ENCODE results near the gene SEMA3E. TPM values are rescaled to one million over a fixed set of nuclear protein-coding genes. Genes with fewer than 3 reads are reported as not detected.

The SEMA3E gene
- total RNA-seq, 4 donors from 2014 or later, result 0.13 to 2.7 (median 1.1) TPM

DNA sequence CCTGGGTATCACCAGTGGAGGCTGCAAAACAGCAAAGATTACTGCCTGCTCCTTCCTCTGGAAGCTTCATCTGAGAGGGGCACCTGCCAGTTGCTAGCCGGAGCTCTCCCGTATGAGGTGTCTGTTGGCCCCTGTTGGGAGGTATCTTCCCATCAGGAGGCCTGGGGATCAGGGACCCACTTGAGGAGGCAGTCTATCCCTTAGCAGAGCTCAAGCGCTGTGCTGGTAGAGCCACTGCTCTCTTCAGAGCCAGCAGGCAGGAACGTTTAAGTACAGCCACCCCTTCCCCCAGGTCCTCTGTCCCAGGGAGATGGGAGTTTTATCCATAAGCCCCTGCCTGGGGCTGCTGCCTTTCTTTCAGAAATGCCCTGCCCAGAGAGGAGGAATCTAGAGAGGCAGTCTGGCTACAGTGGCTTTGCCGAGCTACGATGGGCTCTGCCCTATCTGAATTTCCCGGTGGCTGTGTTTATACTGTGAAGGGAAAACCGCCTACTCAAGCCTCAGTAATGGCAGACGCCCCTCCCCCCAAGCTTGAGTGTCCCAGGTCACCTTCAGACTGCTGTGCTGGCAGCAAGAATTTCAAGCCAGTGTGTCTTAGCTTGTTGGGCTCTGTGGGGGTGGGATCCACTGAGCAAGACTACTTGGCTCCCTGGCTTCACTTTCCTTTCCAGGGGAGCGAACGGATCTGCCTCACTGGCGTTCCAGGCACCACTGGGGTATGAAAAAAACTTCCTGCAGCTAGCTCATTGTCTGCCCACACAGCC lies 19.6 kb downstream of the SEMA3E start:
- Histone ChIP-seq H3K27ac (no peak overlapping the region), H3K4me3 (no peak overlapping the region), H3K27me3 (no peaks in the 10 kb centered on the region), H3K9me3 (no peaks in the 10 kb centered on the region), H3K4me1 (no peaks in the 10 kb centered on the region), H3K36me3 (no peaks in the 10 kb centered on the region)
- DNase-seq, result no peak
- TF ChIP-seq POLR2A (IDR thresholded peaks at IDR 0.05), result no peak
- TF ChIP-seq, protein P1, sequence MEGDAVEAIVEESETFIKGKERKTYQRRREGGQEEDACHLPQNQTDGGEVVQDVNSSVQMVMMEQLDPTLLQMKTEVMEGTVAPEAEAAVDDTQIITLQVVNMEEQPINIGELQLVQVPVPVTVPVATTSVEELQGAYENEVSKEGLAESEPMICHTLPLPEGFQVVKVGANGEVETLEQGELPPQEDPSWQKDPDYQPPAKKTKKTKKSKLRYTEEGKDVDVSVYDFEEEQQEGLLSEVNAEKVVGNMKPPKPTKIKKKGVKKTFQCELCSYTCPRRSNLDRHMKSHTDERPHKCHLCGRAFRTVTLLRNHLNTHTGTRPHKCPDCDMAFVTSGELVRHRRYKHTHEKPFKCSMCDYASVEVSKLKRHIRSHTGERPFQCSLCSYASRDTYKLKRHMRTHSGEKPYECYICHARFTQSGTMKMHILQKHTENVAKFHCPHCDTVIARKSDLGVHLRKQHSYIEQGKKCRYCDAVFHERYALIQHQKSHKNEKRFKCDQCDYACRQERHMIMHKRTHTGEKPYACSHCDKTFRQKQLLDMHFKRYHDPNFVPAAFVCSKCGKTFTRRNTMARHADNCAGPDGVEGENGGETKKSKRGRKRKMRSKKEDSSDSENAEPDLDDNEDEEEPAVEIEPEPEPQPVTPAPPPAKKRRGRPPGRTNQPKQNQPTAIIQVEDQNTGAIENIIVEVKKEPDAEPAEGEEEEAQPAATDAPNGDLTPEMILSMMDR (IDR thresholded peaks at IDR 0.05), result no peak
- intact Hi-C loops (cut with DNase I), result no loop called here
- 68% methylated on average over 7 of the region's 12 CpGs; no CpG with 5 or more reads in 1 of the 2 donors for WGBS, 2 donors

DNA sequence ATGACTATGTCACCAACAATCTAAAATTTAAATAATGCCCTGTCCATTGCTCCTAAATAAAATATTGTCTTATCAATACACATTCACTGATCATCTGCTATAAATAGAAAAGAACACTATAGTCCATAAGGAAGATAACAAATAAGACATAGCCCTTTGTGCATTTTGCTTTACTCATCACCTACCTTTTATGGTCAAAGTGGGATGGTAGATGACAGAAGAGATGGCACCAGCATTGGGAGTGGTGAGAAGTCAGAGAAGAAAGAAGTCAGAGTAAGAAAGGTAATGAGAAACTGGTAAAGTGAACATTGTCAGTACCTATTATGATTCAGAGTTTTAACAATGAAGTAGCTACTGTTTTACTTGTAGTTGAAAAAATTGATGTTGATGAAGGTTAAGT lies 31.1 kb downstream of the SEMA3E start:
- TF ChIP-seq, protein P1 (IDR thresholded peaks at IDR 0.05), result no peak
- TF ChIP-seq POLR2A (IDR thresholded peaks at IDR 0.05), result no peak
- DNase-seq, result no peak
- intact Hi-C loops (cut with DNase I), result no loop called here
- no peaks in the 10 kb centered on the region for H3K27me3 ChIP-seq
- no peaks in the 10 kb centered on the region for H3K4me1 ChIP-seq
- no peaks in the 10 kb centered on the region for H3K9me3 ChIP-seq
- H3K36me3 ChIP-seq, result no peaks in the 10 kb centered on the region
- no peak overlapping the region for H3K27ac ChIP-seq
- no peak overlapping the region for H3K4me3 ChIP-seq

DNA sequence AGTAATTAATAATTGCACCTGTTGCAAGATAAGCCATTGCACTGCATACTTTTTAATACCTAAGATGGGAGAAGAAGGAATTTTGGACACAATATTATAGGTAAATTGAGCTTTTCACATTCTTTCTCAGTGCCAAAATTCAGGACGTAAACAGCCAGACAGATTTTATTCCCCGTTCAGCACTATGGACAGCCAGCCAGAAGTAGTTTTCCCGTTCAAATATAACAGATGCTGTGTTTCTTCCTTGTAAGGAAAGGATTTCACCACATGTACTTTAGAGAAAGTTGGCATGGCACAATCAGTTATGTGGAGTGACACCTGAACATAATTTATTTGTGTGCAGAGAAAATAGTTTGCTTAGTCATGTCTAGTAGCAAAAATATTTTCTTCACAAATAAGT lies 34.8 kb downstream of the SEMA3E start:
- no peaks in the 10 kb centered on the region for H3K27me3 ChIP-seq
- H3K4me3 ChIP-seq, result no peak overlapping the region
- no peaks in the 10 kb centered on the region for H3K4me1 ChIP-seq
- H3K27ac ChIP-seq, result no peak overlapping the region
- intact Hi-C loops (cut with DNase I), result no loop called here
- no peak for TF ChIP-seq POLR2A (IDR thresholded peaks at IDR 0.05)
- TF ChIP-seq, protein P1 (IDR thresholded peaks at IDR 0.05), result no peak
- H3K36me3 ChIP-seq, result no peaks in the 10 kb centered on the region
- WGBS, 2 donors, result 51 to 63% methylated on average over 3 of the region's 3 CpGs
- no peaks in the 10 kb centered on the region for H3K9me3 ChIP-seq
- no peak for DNase-seq

DNA sequence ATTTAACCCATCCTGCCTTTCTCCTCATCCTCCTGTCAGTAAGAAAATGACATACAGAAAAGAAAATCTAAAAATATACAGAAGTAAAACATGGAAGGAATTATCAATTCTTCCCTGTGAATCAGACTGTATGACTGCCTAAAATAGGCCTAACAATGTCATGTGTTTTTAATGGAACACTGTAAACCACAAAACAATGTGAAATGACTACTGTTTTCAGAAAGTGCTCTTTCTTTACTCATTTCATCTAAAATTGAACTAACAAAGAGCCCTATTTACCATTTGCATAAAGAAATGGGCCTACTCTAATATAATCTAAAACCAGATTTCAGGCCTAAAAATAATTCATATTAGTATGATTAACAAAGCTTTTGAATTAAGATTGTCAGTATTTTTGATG lies 35.7 kb downstream of the SEMA3E start:
- intact Hi-C loops (cut with DNase I), result no loop called here
- no peak for DNase-seq
- no peaks in the 10 kb centered on the region for H3K4me1 ChIP-seq
- H3K4me3 ChIP-seq, result no peak overlapping the region
- no peak overlapping the region for H3K27ac ChIP-seq
- H3K9me3 ChIP-seq, result no peaks in the 10 kb centered on the region
- H3K36me3 ChIP-seq, result no peaks in the 10 kb centered on the region
- no peak for TF ChIP-seq POLR2A (IDR thresholded peaks at IDR 0.05)
- TF ChIP-seq, protein P1 (IDR thresholded peaks at IDR 0.05), result no peak
- H3K27me3 ChIP-seq, result no peaks in the 10 kb centered on the region

DNA sequence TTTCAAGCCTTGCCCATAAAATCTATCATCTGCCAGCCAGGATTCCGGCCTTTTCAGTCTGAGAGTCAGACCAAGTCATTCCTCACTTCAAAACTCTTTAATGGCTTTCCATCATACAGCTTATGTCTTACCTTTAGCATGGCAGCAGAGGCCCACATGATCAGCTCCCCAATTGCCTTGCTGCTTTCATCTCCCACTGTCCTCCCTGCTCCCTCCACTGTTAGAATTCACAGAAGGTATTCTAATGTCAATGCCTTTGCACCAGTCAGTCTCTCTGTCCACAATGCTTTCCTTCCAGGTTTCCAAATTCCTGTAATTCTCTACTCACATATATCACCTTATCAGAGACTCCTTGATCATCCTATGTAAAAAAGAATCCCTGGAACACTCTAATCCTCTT lies 37.2 kb downstream of the SEMA3E start:
- Histone ChIP-seq H3K4me3 (no peak overlapping the region), H3K4me1 (no peaks in the 10 kb centered on the region), H3K9me3 (no peaks in the 10 kb centered on the region), H3K27ac (no peak overlapping the region), H3K36me3 (no peaks in the 10 kb centered on the region), H3K27me3 (no peaks in the 10 kb centered on the region)
- 85 to 100% methylated on average over 1 of the region's 1 CpG for WGBS, 2 donors
- DNase-seq, result no peak
- no peak for TF ChIP-seq POLR2A (IDR thresholded peaks at IDR 0.05)
- TF ChIP-seq, protein P1 (IDR thresholded peaks at IDR 0.05), result no peak
- intact Hi-C loops (cut with DNase I), result no loop called here
